ENCODE measurements around the gene DPYSL5. TPM values are rescaled to one million over a fixed set of nuclear protein-coding genes. Genes with fewer than 3 reads are reported as not detected.

Gene DPYSL5
- total and polyA plus RNA-seq, 4 donors: not detected

GRCh38 chr2:26921323-26921722, 73.4 kb downstream of the DPYSL5 start:
- WGBS: 92% methylated on average over 5 of the region's 5 CpGs
- no peaks in the 10 kb centered on the region for H3K9me3 ChIP-seq (ENCODE audit: control insufficient read depth in 4 of 4, low read length in 3 of 4)

More at GRCh38 chr2:26921323-26921722, 73.4 kb downstream of the DPYSL5 start:
- no peak overlapping the region for H3K4me3 ChIP-seq (ENCODE audit: low read depth in 1 of 3, low read length in 3 of 3)
- no peak overlapping the region for H3K9ac ChIP-seq (ENCODE audit: low read depth in 1 of 2, low read length in 2 of 2)
- TF ChIP-seq MAX (IDR thresholded peaks at IDR 0.05): no peak
- TF ChIP-seq NR2F2 (IDR thresholded peaks at IDR 0.05): no peak
- no peak for TF ChIP-seq ATF3 (IDR thresholded peaks at IDR 0.05)
- no peak for TF ChIP-seq RXRA (IDR thresholded peaks at IDR 0.05)
- no peak for TF ChIP-seq YY1 (IDR thresholded peaks at IDR 0.05)
- no peak for TF ChIP-seq ZBTB33 (IDR thresholded peaks at IDR 0.05)
- no peak for TF ChIP-seq FOXA1 (IDR thresholded peaks at IDR 0.05)
- no peak for TF ChIP-seq HNF4A (conservative IDR thresholded peaks at IDR 0.05)
- TF ChIP-seq TAF1 (conservative IDR thresholded peaks at IDR 0.05): no peak
- no peak for TF ChIP-seq EGR1 (IDR thresholded peaks at IDR 0.05; ENCODE audit: low read depth in 2 of 2)
- TF ChIP-seq HNF4G (IDR thresholded peaks at IDR 0.05): no peak
- no peak for TF ChIP-seq SP1 (IDR thresholded peaks at IDR 0.05)
- TF ChIP-seq RAD21 (IDR thresholded peaks at IDR 0.05): no peak
- TF ChIP-seq FOXA2 (IDR thresholded peaks at IDR 0.05): no peak
- no peak for TF ChIP-seq JUND (IDR thresholded peaks at IDR 0.05)
- no peak for TF ChIP-seq GABPA (IDR thresholded peaks at IDR 0.05 in 1 of 2, conservative IDR thresholded peaks at IDR 0.05 in 1 of 2)
- no peak for TF ChIP-seq REST (IDR thresholded peaks at IDR 0.05)
- no peak for TF ChIP-seq CTCF (IDR thresholded peaks at IDR 0.05; ENCODE audit: low read depth, low read length, missing input control)
- H3K27ac ChIP-seq (ENCODE audit: low read depth in 1 of 2, low read length in 2 of 2): no peak overlapping the region
- H3K4me1 ChIP-seq (ENCODE audit: control insufficient read depth in 4 of 4, insufficient read depth in 4 of 4, low read length in 3 of 4): no peaks in the 10 kb centered on the region
- DNase-seq (ENCODE audit: low spot score): no peak
- no peaks in the 10 kb centered on the region for H3K36me3 ChIP-seq (ENCODE audit: control insufficient read depth in 4 of 4, insufficient read depth in 3 of 4, low read depth in 1 of 4, low read length in 3 of 4)
- H3K27me3 ChIP-seq (ENCODE audit: control insufficient read depth in 4 of 4, insufficient read depth in 4 of 4, low read length in 3 of 4): peaks cover 0 to 3% (median 0%) of the 10 kb centered on the region in 4 donors

All from liver (tissue), 9 donors.